Measurements from ENCODE around the gene KLHL35. TPM values are rescaled to one million over a fixed set of nuclear protein-coding genes. Genes with fewer than 3 reads are reported as not detected.

The KLHL35 gene
- total RNA-seq (2022; extraction: Qiagen RNA extraction; ENCODE audit: low read depth) = 0.68 to 1.9 TPM (median 1.4 TPM) in 5 replicates

GRCh38 chr11:75432911-75433321 lies at the start of gene KLHL35:
Gene KLHL35 (minus strand): TSS chr11:75433203. CDS start chr11:75430629, 2,574 bp downstream.

GRCh38 chr11:75399344-75400145 lies 33.5 kb downstream of the KLHL35 start, which contains the start of gene RPS3:
Gene RPS3 (plus strand): TSS chr11:75399518. CDS start chr11:75399548, 30 bp downstream.

Other genes with a start within 250 kb of the KLHL35 start
- 0.15 to 0.36 TPM (median 0.28 TPM) in 5 replicates for gene TPBGL, start 192.4 kb downstream of the KLHL35 start, total RNA-seq (2022; extraction: Qiagen RNA extraction; ENCODE audit: low read depth)
- gene ARRB1, start 81.5 kb downstream of the KLHL35 start, total RNA-seq (2022; extraction: Qiagen RNA extraction; ENCODE audit: low read depth) = 4.4 to 9.6 TPM (median 7.3 TPM) in 5 replicates
- 3,130 to 4,292 TPM (median 3,344 TPM) in 5 replicates for gene RPS3, start 33.7 kb downstream of the KLHL35 start, total RNA-seq (2022; extraction: Qiagen RNA extraction; ENCODE audit: low read depth)
- 8.9 to 16.3 TPM (median 14.0 TPM) in 5 replicates for gene GDPD5, start 92.7 kb upstream of the KLHL35 start, total RNA-seq (2022; extraction: Qiagen RNA extraction; ENCODE audit: low read depth)
- gene SERPINH1, start 129.1 kb upstream of the KLHL35 start, total RNA-seq (2022; extraction: Qiagen RNA extraction; ENCODE audit: low read depth) = 57.1 to 112 TPM (median 100 TPM) in 5 replicates
- gene MAP6, start 235.8 kb upstream of the KLHL35 start, total RNA-seq (2022; extraction: Qiagen RNA extraction; ENCODE audit: low read depth) = 1.8 to 2.1 TPM (median 1.9 TPM) in 5 replicates

All from A549 treated with ZK216348 at 1 μM for 4 hours (cell line).